HG02623 (cell line): Measurements from ENCODE around the gene SLC22A16.

Source experiments
- ATAC-seq: cut with Tn5 transposase; IDR thresholded peaks from one replicate; pipeline ENCODE4 v1.9.1; 2021; ENCODE audit warnings: moderate library complexity; ENCODE audit not compliant: unreplicated experiment

SLC22A16 gene

DNA sequence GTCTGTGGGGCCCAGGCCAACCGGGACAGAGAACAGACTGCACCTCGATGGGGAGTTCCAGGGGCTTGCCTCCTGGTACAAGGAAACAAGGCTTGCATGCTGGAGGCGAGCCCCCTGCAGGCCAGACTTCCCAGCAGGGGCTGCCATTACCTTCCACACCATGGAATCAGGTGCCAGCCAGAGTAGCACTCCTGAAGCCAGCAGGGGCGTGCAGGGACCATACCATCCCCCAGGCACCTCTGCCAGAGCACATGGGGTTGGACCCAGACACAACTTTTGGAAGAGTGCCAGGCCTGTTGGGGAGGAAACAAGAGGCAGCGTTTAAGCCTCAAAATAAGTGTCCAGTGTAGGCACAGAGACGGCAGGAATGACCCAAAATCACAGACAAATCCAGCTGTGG, 67.5 kb downstream of the SLC22A16 start:
- ATAC-seq = no peak

DNA sequence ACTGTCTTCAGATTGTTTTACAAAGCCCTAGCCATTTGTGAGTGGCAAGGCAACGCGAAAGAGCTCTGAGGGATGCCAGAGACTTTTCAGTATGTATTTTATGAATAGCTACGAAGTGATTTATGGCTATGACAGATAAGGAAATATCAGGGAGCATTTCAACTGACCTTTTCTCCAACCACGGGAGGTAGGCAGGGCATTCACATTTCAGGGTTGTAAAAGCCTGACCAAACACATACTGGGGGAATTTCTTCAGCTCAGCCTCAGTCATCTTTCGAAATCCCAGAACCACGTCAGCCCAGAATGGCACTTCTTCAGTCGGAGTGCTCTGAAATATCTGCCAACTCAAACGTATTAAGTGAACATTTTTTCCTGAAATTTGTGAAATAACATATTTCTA, 71.8 kb downstream of the SLC22A16 start:
- no peak for ATAC-seq

DNA sequence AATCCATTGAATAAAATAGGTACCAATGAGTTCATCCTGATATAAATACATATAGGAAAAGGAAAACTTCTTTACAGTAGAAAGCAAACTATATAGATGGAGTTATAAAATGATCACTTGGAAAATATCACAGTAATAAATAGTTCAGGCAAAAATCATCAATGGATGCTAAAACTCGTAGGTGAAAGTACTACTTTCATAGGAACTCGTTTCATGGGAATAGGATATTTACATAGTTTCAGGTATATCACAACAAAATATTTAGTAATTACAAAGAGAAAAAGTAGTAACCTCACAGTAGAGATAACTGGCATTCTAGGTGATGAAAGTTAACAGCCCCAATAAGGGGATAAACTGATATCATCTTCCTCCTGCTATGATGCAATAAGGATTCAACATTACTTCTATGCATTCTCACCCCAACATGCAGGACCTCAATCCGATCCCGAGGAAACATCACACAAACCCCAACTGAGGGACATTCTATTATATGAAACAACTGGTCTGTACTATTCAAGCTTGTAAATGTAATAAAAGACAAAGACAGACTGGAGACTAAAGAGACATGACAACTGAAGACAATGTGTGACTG, 74.7 kb downstream of the SLC22A16 start:
- no peak for ATAC-seq

DNA sequence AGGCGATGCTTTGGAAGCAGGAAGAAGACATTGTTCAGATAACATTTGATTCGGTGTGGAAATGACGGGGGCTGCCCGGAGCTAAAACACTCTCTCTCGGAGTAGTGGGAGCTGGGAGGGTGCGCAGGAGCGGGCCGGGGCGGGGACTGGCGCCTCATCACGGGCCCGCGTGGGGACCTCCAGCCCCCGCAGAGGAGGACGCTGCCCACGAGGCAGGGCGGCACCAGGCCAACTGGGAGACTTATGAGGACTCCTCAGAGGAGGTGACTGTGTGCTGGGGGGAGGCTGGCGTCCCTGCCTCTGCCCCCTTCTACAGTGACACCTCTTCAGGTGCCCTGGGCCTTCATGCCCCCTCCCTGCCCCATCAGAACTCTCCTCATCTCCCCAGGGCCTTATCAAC, 76.2 kb downstream of the SLC22A16 start:
- ATAC-seq = no peak

DNA sequence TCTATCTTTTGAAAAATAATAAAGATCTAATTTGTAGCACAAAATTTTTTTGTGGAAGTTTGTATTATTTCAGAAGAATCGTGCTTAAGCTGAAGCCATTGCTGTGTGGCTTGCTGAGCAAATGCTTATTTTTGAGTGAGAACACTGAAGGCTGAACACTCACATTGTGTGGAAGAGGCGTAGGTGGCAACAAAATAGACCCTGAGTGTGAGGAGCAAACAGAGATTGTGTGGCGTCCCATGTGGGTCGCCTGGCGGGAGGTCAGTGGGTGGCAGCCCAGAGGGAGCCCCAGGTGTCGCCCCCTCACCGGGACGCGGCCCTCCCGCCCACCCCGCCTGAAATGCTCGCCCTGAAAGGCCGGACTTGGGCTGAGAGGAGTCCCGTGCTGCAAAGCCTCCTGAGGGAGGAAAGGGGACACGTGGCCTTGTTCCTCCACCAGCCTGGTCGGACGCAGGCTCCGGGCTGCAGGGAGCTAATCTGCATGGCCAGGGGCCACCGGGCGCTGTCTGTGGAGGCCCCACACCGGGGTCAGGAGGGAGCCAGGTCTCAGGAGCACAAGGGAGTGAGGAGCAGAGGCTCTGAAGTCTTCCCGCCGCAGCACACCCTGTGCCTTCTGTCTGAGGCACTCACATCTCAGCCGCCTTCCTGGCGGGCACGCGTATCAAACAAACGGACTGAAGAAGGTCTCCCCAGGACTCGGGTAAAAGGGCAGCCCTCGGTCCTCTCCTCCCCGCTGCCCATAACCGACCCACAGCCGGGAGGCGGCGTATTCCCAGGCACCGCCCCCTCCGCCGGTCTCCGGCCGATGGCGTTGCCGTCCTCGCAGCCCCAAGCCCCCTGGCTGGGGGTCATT, 77.0 kb downstream of the SLC22A16 start:
- no peak for ATAC-seq

DNA sequence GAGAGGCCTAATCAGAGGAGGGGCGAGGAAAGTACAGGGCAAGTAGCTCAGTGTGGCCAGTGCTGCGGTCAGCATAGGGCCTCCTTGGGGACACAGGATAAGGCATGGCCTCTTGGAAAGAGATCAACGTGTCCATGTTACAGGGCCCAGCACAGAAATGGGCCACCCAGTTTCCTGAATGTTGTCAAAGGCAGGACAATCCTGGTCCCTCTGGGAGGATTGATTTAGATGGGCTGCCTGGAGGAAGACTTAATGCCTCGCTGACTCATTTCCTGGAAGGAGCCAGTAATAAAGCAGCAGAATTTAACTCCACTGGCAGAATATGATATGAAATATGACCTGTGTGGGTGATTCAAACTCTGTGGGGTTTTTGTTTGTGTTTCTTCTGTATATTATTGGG, 77.6 kb downstream of the SLC22A16 start:
- ATAC-seq = no peak

DNA sequence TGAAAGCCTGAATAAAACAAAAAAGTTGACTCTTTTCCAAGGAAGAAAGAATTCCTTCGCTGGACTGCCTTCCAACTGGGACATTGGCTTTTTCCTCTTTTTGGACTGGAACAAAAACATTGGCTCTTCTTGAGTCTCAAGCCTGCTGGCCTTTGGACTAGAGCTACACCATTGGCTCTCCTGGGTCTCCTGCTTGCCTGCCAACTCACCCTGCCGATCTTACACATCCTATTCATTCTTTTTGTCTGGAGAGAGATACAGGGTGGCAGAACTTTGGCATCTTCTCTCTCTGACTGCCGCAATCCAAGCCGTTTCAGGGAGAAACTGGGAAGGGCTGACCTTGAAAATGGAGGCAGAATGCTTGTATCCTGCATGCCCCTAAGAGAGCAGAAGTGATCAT, 81.2 kb downstream of the SLC22A16 start:
- no peak for ATAC-seq

DNA sequence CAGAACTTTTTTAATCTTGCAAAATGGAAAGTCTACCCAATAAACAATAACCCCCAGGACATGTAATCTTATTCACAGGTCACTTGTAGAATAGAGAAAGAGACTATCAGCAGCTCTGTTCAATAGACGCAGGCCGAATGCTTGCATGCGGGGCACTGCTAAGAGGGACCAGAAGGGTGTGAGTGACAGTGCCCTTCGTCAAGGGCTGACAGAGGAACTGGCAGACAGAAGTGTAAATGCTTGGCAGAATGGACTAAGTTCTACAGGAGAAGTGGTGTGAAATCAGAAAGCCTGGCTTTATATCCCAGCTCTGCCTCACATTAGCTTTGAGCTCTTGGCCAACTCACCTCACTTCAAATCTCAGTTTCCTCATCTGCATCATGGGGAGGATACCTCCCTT, 82.0 kb downstream of the SLC22A16 start:
- ATAC-seq = no peak

DNA sequence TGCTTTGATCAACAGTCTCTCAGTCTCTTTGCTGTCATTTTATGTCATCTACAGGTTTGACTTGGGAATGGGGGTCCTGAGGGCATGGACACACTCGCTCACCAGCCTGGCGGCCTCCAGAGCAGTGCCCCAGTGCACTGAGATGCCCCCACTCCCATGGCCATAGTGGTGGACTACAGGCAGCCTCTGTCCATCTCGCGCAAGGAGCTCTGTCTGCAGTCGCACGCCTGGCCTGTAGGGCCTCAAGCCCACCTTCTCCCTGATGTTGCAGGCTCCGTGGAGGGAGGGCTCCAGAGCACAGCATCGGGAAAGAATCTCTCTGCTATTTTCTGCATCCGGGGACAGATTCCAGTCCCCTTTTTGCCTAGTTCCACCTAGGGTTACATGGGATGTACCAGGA, 83.7 kb downstream of the SLC22A16 start:
- ATAC-seq = no peak

DNA sequence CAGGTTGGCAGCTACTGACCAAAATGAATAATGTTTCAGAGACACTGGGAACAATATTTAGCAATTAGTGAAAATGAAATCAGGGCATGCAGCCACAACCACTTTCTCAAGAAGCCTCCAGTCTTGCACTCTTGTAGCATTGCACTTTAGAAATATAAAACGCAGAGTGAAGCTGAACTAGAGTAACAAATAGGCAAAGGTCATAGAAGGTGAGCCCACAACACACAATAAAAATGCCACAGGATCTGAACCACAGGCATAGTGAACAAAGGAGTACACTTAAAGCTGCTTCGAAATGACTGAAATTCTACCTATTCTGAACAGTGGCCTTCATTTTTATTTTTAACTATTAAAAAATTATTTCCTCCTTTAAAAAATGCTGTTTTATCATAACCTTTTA, 86.0 kb downstream of the SLC22A16 start:
- no peak for ATAC-seq

DNA sequence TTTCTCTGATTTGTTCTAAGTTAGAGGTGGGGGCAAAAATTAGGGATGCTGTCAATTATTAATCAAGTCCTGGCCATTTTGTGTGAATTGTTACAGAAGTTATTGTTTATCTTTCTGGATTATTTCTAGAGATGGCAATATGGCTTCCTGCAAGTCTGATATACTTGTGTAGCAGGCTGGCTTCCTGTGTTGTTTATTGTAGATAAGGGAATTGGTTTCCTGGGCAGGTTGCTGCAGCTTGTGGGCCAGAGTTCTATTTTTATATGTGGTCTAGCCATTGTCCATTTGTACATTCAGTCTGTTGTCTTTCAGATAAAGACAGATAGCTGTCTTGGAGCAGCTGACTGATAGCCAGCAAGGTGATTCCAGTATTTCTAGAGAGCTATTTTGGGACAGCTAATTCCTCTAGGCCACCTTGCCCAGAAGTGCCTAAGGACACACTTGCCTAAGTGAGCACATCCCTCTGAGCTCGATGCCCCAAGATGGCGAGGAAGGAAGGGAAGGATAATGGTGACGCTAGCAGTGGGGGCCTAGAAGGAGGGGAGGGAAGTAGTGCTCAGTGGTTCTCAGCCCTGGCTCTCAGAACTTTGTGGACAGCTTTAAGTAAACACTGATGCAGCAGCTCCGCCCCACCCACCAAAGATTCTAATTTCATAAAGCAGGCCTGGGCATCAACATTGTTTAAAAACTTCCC, 86.6 kb downstream of the SLC22A16 start:
- ATAC-seq = no peak

DNA sequence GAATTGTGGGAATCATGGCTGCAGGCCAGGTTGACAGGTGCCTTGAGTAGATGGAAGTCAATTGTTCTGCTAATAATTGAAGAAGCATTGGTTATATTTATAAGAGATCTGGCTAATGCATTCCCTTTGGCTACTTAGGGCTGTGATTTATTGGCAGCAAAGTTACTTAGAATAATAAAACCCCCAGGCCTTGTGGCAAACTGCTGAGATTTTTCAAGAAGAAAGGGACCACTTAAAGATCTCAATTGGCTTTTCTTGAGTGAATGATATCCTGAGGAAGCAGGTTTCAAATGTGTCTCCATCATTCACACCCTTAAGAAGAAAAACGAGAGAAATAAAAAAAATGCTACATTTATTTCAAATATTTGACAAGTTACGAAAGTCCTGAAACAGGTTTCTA, 88.4 kb downstream of the SLC22A16 start:
- no peak for ATAC-seq

DNA sequence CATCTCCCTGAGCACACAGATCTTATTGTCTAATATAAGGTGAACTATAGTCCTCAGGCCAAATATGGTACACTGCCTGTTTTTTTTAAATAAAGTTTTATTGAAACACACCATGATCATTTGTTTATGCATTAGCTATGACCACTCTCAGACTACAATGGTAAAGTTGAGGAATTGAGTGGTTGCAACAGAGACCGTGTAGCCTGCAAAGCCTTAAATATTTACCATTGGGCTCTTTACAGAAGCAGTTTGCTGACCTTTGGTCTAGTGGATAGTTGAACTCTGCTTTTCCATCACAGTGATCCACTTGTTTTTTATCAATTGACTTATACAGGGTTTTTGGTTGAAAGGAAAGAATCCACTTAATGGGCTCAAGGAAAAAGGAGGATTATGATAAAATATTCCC, 91.0 kb downstream of the SLC22A16 start:
- no peak for ATAC-seq

DNA sequence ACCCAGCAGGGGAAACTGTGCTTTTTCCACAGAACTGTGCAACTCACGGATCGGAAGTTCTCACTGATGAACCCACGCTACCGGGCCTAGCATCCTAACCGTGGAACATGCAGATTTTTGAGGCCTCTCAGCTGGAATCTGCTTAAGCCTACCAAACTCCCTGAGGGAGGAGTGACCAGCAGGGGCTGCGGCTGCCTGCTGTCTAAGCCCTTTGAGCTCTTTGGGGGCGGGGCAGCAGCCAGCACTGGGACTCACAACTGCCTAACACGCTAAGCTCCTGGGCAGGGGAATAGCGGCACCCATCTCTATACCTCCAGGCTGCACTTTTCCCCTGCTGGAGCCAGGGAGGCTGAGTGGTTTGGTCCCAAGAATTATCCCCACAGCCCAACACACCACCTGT, 97.9 kb downstream of the SLC22A16 start:
- ATAC-seq = no peak
